Activated CD8-positive, alpha-beta memory T cell treated with anti-CD3 and anti-CD28 coated beads, Interleukin-2, amount 50 U/mL, for 4 hours (primary cell): ENCODE measurements around the gene LPP.

Source experiments
- DNase-seq: peaks from one replicate; pipeline ENCODE4 v3.0.0-alpha.2; 2020

Gene LPP

GRCh38 chr3:188664795-188665194, 510.8 kb downstream of the LPP start:
- DNase-seq: no peak

GRCh38 chr3:188667926-188668325, 514.0 kb downstream of the LPP start:
- DNase-seq: no peak

- DNase-seq: no peak
Observed at GRCh38 chr3:188670446-188670845, 516.5 kb downstream of the LPP start.

GRCh38 chr3:188671971-188672370, 518.0 kb downstream of the LPP start:
- no peak for DNase-seq

GRCh38 chr3:188672840-188673239, 518.9 kb downstream of the LPP start:
- no peak for DNase-seq

- DNase-seq: no peak
Observed at GRCh38 chr3:188673646-188674186, 519.8 kb downstream of the LPP start.

- no peak for DNase-seq
Observed at GRCh38 chr3:188674595-188674994, 520.6 kb downstream of the LPP start.

GRCh38 chr3:188677344-188677743, 523.4 kb downstream of the LPP start:
- DNase-seq: no peak

- no peak for DNase-seq
Observed at GRCh38 chr3:188680189-188680588, 526.2 kb downstream of the LPP start.

GRCh38 chr3:188680605-188681004, 526.6 kb downstream of the LPP start:
- DNase-seq: no peak

GRCh38 chr3:188682316-188682715, 528.4 kb downstream of the LPP start:
- DNase-seq: no peak

GRCh38 chr3:188683032-188683521, 529.1 kb downstream of the LPP start:
- DNase-seq: no peak

- no peak for DNase-seq
Observed at GRCh38 chr3:188684276-188684675, 530.3 kb downstream of the LPP start.

GRCh38 chr3:188685789-188686188, 531.8 kb downstream of the LPP start:
- no peak for DNase-seq

- DNase-seq: no peak
Observed at GRCh38 chr3:188686324-188686723, 532.4 kb downstream of the LPP start.

GRCh38 chr3:188687389-188687788, 533.4 kb downstream of the LPP start:
- DNase-seq: no peak

GRCh38 chr3:188689101-188689574, 535.2 kb downstream of the LPP start:
- no peak for DNase-seq

- DNase-seq: no peak
Observed at GRCh38 chr3:188690064-188690463, 536.1 kb downstream of the LPP start.

GRCh38 chr3:188691004-188691403, 537.0 kb downstream of the LPP start:
- no peak for DNase-seq

GRCh38 chr3:188691665-188692064, 537.7 kb downstream of the LPP start:
- no peak for DNase-seq

GRCh38 chr3:188692700-188693099, 538.7 kb downstream of the LPP start:
- no peak for DNase-seq

GRCh38 chr3:188693435-188693834, 539.5 kb downstream of the LPP start:
- no peak for DNase-seq

- no peak for DNase-seq
Observed at GRCh38 chr3:188695241-188695640, 541.3 kb downstream of the LPP start.

GRCh38 chr3:188697127-188697526, 543.2 kb downstream of the LPP start:
- no peak for DNase-seq

GRCh38 chr3:188698436-188698835, 544.5 kb downstream of the LPP start:
- no peak for DNase-seq
